NCI-H1694 (cell line): ENCODE measurements around the gene ADSS1.

ENCODE experiments used
- DNase-seq: peaks from one replicate; lab custom pipeline; 2025; lab: John Stamatoyannopoulos, UW

Gene ADSS1

GRCh38 chr14:104700225-104700651 is 23.8 kb upstream of the ADSS1 start:
- DNase-seq, result no peak

GRCh38 chr14:104700747-104701217 is 23.2 kb upstream of the ADSS1 start:
- no peak for DNase-seq

- no peak for DNase-seq
Observed at GRCh38 chr14:104701383-104702076, 22.5 kb upstream of the ADSS1 start.

- no peak for DNase-seq
Observed at GRCh38 chr14:104702106-104702505, 21.9 kb upstream of the ADSS1 start.

GRCh38 chr14:104702673-104703072 is 21.4 kb upstream of the ADSS1 start:
- no peak for DNase-seq

DNA sequence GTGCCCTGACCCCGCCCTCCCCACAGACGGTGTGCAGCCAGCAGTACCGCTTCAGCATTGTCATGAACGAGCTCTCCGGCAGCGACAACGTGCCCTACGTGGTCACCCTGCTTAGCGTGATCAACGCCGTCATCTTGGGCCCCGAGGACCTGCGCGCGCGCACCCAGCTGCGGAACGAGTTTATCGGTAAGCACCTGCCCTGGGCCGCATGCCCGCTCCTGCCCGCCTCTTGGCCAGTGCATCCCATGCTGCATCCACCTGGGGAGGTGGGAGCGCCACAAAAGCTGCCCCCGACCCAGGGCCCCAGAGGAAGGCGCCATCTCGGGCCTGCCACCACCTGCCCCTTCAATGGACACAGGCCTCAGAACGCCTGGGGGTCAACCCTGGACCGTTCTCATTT is 20.8 kb upstream of the ADSS1 start:
- no peak for DNase-seq

DNA sequence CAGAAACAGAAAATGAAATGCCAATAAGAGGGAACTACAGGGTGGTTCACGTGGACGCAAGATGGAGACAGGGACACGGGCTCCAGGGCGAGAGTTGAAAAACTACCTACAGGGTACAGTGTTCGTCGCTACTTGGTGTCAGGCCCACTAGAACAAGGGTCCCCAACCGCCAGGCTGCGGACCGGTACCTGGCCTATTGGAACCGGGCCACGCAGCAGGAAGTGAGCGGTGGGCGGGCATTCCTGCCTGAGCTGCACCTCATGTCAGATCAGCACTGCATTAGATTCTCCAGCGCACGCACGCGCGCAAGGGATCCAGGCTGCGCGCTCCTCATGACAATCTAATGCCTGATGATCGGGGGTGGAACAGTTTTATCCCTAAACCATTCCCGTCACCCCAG is 19.8 kb upstream of the ADSS1 start:
- no peak for DNase-seq

DNA sequence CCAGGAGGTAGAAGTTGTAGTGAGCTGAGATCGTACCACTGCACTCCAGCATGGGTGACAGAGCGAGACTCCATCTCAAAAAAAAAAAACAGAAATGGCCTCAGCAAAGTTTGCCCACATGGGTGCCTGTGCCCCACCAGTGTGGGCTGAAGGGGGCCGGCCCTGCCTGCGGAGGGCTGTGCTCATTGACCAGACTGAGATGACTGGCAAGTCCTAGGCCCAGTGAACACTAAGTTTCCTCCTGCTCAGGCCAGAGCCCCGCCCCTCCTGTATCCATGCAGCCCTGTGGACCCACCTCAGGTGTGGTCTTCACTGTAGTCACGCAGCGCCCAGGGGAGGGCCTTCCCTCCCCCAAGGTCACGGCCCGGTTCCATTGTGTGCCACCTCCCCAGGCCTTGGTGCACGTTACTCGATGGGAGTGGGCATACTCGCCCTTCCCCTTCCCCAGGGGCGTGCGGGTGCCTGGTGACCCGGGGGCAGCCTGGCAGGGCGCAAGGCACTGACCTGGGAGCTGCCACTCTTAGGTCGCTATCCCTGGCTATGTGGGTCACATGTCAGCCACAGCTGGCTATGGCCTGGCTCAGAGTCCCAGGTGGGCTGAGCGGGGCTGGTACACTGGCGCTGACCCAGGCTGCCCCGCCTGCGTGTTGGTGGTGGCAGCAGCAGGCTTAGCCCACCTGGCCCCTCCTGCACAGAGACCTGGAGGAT is 18.5 kb upstream of the ADSS1 start:
- DNase-seq, result no peak

DNA sequence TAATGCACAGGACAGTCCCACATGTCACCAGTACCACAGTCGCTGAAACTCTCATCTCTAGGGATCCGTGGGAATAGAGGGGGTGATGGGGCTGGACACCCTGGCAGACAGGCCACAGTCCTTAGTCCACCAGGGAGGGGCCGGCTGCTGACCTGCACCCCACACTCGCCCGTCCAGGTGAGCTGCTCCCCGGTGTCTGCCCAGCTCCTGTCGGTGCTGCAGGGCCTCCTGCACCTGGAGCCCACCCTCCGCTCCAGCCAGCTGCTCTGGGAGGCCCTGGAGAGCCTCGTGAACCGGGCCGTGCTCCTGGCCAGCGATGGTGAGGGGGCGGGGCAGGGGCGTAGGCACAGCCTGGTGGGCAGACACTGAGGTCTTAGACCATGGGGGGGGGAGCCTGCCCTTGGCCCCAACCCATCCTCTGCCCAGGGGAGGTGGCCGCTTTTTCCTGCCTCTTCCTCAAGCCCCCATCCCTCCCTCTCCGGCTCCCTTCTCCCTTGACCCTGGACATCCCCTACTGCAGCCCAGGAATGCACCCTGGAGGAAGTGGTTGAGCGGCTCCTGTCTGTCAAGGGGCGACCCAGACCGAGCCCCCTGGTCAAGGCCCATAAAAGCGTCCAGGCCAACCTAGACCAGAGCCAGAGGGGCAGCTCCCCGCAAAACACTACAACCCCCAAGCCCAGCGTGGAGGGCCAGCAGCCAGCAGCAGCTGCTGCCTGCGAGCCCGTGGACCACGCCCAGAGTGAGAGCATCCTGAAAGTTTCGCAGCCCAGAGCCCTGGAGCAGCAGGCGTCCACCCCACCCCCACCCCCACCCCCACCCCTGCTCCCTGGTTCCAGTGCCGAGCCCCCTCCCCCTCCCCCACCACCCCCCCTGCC is 17.1 kb upstream of the ADSS1 start:
- DNase-seq, result no peak

DNA sequence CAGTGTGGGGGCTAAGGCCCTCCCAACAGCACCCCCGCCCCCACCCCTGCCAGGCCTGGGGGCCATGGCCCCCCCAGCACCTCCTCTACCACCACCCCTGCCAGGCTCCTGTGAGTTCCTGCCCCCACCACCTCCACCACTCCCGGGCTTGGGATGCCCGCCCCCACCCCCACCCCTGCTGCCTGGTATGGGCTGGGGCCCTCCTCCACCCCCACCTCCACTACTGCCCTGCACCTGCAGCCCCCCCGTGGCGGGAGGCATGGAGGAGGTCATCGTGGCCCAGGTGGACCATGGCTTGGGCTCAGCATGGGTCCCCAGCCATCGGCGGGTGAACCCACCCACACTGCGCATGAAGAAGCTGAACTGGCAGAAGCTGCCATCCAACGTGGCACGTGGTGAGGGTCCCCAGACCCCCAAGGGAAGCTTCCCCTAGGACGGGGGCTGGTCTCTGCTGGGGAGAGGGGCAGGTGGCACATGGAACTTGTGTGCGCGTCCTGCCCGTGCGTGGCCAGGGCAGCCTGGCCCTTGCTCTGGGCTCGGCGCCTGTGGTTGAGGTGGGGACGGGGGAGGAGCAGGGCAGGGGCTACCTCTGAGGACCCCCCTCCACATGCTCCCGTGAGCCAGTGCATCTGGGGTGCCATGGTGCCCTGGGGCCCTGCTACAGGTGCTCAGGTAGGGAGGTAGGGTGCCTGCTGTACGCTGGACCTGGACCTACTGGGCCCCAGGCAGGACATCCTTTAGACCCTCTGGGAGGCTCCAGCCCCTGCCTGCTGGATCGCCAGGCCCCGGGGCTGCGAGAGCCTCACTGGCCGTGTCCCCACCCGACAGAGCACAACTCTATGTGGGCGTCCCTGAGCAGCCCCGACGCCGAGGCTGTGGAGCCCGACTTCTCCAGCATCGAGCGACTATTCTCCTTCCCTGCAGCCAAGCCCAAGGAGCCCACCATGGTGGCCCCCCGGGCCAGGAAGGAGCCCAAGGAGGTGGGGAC is 16.1 kb upstream of the ADSS1 start:
- no peak for DNase-seq

- DNase-seq, result peak; percentile 91
Observed at GRCh38 chr14:104708606-104709268, 15.3 kb upstream of the ADSS1 start.

GRCh38 chr14:104709387-104710039 is 14.5 kb upstream of the ADSS1 start:
- DNase-seq, result no peak

GRCh38 chr14:104710071-104710735 is 13.8 kb upstream of the ADSS1 start:
- DNase-seq, result no peak

DNA sequence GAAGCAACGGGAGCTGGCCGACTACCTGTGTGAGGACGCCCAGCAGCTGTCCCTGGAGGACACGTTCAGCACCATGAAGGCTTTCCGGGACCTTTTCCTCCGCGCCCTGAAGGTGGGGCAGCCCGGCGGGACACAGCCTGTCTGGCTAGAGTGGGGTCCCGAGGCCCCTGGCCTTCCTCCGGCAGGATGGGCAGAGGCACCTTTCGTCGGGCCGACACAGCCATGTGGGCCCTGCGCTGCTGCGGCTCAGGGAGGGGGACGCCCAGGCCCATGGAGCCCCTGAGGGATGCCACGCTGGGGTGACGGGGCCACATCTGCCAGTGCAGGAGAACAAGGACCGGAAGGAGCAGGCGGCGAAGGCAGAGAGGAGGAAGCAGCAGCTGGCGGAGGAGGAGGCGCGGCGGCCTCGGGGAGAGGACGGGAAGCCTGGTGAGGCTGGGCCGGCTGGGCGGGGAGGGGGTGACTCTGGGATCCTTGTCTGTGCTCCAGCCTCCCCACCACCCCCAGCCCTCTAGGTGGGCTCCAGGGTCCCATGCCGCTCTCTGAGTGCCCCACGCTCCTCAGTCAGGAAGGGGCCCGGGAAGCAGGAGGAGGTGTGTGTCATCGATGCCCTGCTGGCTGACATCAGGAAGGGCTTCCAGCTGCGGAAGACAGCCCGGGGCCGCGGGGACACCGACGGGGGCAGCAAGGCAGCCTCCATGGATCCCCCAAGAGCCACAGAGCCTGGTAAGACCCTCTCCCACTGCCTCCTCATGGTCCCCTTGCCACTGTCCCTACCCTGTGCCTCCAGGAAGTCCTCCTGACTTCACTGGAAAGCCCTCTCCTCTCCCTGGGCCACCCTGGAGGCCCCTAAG is 10.9 kb upstream of the ADSS1 start:
- no peak for DNase-seq

DNA sequence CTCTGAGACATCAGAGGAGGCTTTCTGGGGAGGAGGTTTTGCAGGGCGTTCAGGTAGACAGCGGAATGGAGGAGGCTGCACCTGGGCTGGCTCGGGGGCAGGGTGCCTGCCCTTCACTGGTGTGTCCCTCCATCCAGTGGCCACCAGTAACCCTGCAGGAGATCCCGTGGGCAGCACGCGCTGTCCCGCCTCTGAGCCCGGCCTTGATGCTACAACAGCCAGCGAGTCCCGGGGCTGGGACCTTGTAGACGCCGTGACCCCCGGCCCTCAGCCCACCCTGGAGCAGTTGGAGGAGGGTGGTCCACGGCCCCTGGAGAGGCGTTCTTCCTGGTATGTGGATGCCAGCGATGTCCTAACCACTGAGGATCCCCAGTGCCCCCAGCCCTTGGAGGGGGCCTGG is 10.0 kb upstream of the ADSS1 start:
- no peak for DNase-seq

- DNase-seq, result no peak
Observed at GRCh38 chr14:104714681-104715080, 9.3 kb upstream of the ADSS1 start.

DNA sequence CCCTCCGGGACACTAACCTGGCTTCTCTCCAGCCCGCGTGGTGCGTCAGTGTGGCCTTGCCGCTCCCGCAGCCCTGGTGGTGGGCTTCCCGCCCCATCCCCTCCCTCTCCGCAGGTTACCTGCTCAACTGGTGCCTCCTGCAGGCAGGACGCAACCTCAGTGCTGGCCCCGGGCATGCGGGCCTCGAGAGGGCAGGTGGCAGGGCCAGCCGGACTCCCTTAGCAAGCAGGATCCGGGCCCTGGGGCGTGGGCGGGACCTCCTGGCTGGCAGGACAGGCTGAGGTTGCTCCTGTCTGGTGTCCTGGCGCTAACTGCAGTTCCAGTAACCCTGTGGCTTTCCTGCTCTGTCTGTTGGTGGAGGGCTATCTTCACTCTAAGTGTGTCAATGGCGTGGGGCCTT is 8.6 kb upstream of the ADSS1 start:
- DNase-seq, result no peak

- DNase-seq, result no peak
Observed at GRCh38 chr14:104715871-104716270, 8.2 kb upstream of the ADSS1 start.

DNA sequence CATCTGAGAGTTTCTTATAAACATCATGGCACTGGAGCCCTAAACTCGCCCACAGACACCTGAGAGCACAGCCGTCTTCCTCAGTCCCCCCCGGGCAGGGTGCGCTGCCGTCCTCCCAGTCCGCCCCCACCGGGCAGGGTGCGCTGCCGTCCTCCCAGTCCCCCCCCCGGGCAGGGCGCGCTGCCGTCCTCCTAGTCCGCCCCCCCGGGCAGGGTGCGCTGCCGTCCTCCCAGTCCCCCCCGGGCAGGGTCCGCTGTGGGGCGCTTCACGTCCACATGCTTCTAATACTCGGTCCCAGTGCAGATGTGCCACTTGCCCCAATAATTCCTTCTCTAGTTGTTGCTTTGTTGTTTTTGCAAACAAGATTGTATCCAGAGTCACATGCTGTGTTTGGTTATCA is 6.9 kb upstream of the ADSS1 start:
- no peak for DNase-seq
